Measurements from ENCODE around the gene FOXJ2. TPM values are rescaled to one million over a fixed set of nuclear protein-coding genes. Genes with fewer than 3 reads are reported as not detected.

The FOXJ2 gene
- total RNA-seq, 1 experiment from 2014 or later = 13.4 TPM

DNA sequence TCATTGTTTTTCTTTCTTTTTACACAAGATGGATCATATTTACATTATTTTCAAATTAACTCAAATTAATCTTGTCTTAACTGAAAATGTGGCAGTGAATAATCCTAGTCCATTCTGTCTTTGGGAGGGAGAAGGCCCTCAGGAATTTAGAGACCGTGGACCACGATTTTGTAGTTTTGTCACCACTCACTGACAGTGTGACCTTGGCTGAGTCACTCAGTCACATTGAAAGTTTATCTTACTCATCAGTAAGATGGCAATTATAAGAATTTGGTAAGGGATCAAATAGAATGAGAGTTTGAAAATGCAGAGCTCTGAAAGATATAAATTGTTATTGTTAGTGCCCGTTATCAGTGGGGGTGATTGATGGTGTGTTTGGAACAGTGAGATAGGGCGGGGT, 16.4 kb downstream of the FOXJ2 start:
- no peak overlapping the region for H3K4me3 Mint-ChIP-seq (ENCODE audit: low read depth, unreplicated experiment)
- peaks cover 26% of the 10 kb centered on the region for H3K36me3 Mint-ChIP-seq (ENCODE audit: insufficient read depth, unreplicated experiment)
- CTCF ChIA-PET = no interaction called here
- TF ChIP-seq, protein P1, sequence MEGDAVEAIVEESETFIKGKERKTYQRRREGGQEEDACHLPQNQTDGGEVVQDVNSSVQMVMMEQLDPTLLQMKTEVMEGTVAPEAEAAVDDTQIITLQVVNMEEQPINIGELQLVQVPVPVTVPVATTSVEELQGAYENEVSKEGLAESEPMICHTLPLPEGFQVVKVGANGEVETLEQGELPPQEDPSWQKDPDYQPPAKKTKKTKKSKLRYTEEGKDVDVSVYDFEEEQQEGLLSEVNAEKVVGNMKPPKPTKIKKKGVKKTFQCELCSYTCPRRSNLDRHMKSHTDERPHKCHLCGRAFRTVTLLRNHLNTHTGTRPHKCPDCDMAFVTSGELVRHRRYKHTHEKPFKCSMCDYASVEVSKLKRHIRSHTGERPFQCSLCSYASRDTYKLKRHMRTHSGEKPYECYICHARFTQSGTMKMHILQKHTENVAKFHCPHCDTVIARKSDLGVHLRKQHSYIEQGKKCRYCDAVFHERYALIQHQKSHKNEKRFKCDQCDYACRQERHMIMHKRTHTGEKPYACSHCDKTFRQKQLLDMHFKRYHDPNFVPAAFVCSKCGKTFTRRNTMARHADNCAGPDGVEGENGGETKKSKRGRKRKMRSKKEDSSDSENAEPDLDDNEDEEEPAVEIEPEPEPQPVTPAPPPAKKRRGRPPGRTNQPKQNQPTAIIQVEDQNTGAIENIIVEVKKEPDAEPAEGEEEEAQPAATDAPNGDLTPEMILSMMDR (IDR thresholded peaks at IDR 0.05; ENCODE audit: unreplicated experiment) = no peak
- BruUV-seq (replicated peaks) = no TSS peak
- DNase-seq = no peak
- no peaks in the 10 kb centered on the region for H3K27me3 Mint-ChIP-seq (ENCODE audit: unreplicated experiment)
- H3K27ac Mint-ChIP-seq (ENCODE audit: unreplicated experiment) = no peak overlapping the region
- no peaks in the 10 kb centered on the region for H3K4me1 Mint-ChIP-seq (ENCODE audit: low read depth, unreplicated experiment)
- no peaks in the 10 kb centered on the region for H3K9me3 Mint-ChIP-seq (ENCODE audit: low read depth, unreplicated experiment)
- intact Hi-C loops (cut with micrococcal nuclease; ENCODE audit: unreplicated experiment) = loop anchor here (10.0 kb wide), 1 partner anchor 346 kb away; no protein-coding TSS in a partner anchor

DNA sequence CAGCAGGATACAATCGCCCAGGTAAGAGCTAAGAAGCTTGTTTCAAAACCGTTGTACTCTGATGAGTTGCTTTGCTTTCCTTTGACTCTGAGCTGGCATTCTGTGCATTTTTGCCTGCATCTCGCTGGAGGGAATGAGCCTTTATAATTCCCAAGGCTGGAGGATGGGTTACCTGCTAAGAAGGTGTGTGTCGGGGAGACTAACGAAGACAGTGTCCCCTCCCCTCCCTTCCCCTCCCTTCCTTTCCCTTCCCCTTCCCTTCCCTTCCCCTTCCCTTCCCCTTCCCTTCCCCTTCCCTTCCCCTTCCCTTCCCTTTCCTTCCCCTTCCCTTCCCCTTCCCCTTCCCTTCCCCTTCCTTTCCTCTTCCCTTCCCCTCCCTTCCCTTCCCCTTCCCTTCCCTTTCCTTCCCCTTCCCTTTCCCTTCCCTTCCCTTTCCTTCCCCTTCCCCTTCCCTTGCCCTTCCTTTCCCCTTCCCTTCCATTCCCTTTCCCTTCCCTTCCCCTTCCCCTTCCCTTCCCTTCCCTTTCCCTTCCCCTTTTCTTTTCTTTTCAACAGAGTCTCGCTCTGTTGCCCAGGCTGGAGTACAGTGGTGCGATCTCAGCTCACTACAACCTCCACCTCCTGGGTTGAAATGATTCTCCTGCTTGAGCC, 18.2 kb downstream of the FOXJ2 start:
- TF ChIP-seq, protein P1 (IDR thresholded peaks at IDR 0.05; ENCODE audit: unreplicated experiment) = no peak
- H3K4me1 Mint-ChIP-seq (ENCODE audit: low read depth, unreplicated experiment) = no peaks in the 10 kb centered on the region
- H3K36me3 Mint-ChIP-seq (ENCODE audit: insufficient read depth, unreplicated experiment) = peaks cover 19% of the 10 kb centered on the region
- no peaks in the 10 kb centered on the region for H3K27me3 Mint-ChIP-seq (ENCODE audit: unreplicated experiment)
- no peak overlapping the region for H3K4me3 Mint-ChIP-seq (ENCODE audit: low read depth, unreplicated experiment)
- intact Hi-C loops (cut with micrococcal nuclease; ENCODE audit: unreplicated experiment) = no loop called here
- H3K27ac Mint-ChIP-seq (ENCODE audit: unreplicated experiment) = no peak overlapping the region
- BruUV-seq (replicated peaks) = no TSS peak
- no peaks in the 10 kb centered on the region for H3K9me3 Mint-ChIP-seq (ENCODE audit: low read depth, unreplicated experiment)
- no peak for DNase-seq
- CTCF ChIA-PET = no interaction called here

DNA sequence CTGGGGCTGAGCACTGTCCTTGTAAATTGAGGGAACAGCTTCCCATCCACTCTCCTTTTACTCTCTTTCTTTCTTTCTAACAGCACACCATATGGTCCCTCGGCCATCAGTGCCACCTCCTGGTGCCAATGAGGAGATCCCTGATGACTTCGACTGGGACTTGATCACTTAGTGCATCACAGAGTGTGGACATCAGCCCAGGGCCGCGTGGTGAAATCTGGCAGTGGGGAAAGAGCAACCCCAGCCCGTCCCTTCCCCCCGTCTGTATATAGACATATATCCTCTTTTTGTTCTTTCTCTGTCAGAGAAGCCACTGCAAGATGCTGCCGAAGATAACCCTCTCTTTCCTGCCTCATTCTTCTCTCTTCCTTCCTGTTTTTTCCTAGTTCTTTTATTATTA, 20.2 kb downstream of the FOXJ2 start:
- no peaks in the 10 kb centered on the region for H3K9me3 Mint-ChIP-seq (ENCODE audit: low read depth, unreplicated experiment)
- H3K27me3 Mint-ChIP-seq (ENCODE audit: unreplicated experiment) = no peaks in the 10 kb centered on the region
- H3K27ac Mint-ChIP-seq (ENCODE audit: unreplicated experiment) = no peak overlapping the region
- TF ChIP-seq, protein P1 (IDR thresholded peaks at IDR 0.05; ENCODE audit: unreplicated experiment) = no peak
- no TSS peak for BruUV-seq (replicated peaks)
- no peaks in the 10 kb centered on the region for H3K4me1 Mint-ChIP-seq (ENCODE audit: low read depth, unreplicated experiment)
- CTCF ChIA-PET = no interaction called here
- H3K4me3 Mint-ChIP-seq (ENCODE audit: low read depth, unreplicated experiment) = no peak overlapping the region
- DNase-seq = no peak
- intact Hi-C loops (cut with micrococcal nuclease; ENCODE audit: unreplicated experiment) = no loop called here
- H3K36me3 Mint-ChIP-seq (ENCODE audit: insufficient read depth, unreplicated experiment) = peaks cover 13% of the 10 kb centered on the region

DNA sequence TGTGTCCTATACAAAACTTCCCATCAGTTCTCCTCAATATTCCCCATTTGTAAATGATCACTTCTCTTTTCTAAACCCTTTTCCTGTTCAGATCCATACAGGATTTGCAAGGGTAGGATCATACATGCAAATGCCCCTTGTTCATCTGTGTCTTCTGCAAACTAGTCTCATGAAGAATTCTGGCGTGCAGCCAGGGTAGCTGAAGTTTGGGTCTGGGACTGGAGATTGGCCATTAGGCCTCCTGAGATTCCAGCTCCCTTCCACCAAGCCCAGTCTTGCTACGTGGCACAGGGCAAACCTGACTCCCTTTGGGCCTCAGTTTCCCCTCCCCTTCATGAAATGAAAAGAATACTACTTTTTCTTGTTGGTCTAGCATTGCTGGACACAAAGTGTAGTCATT, 22.3 kb downstream of the FOXJ2 start:
- BruUV-seq (replicated peaks) = no TSS peak
- Mint-ChIP-seq H3K27me3 (ENCODE audit: unreplicated experiment) (no peaks in the 10 kb centered on the region), H3K9me3 (ENCODE audit: low read depth, unreplicated experiment) (no peaks in the 10 kb centered on the region), H3K36me3 (ENCODE audit: insufficient read depth, unreplicated experiment) (no peaks in the 10 kb centered on the region), H3K27ac (ENCODE audit: unreplicated experiment) (no peak overlapping the region), H3K4me3 (ENCODE audit: low read depth, unreplicated experiment) (no peak overlapping the region), H3K4me1 (ENCODE audit: low read depth, unreplicated experiment) (no peaks in the 10 kb centered on the region)
- intact Hi-C loops (cut with micrococcal nuclease; ENCODE audit: unreplicated experiment) = no loop called here
- TF ChIP-seq, protein P1 (IDR thresholded peaks at IDR 0.05; ENCODE audit: unreplicated experiment) = no peak
- CTCF ChIA-PET = no interaction called here
- no peak for DNase-seq

All from Calu3 (cell line).